Activated CD4-positive, CD25-positive, alpha-beta regulatory T cell (primary cell): Measurements from ENCODE around the gene HMGB3.
"Not testable (repeated sequence)": the region's sequence is repeated elsewhere in the genome, so short reads cannot be mapped to it uniquely, and the experiment has no call there.

ENCODE experiments used
- DNase-seq, 4 experiments: peaks; one replicate each; lab custom pipeline; 2025; lab: John Stamatoyannopoulos, UW

Gene HMGB3

DNA sequence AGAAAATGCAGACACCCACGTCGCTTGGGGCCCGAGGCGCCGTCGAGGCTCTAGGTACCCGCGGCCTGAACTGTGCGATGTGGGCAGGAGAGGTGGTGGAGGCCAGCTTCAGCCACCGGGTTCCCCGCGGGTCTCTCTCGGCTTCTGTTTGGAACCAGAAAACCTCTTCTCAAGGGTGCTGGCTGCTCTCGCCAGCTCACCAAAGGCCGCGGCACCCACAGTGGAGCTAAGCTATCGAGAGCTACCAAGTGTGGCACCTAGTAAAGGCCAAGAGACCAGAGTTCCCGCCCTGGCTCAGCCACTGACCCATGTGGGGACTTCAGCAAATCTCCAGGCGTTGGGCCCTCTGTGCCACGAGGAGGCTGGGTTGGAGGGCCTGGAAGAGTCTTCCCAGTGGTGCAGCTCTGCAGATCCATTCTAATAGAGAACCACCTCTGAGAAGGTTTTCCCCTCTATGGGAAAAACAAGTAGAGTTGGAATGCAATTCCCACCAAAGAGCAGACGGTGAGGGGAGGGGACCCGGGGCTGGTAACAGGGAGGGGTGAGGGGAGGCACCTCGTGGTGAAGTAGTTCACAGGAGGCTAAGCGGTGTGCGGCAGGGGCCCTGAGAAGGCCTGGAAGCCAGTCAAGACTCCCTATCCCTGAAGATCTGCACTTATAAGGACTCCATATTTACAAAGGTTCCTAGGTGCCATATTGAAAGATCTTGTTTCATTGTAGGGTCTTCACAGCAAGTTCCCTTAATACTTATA lies 5.5 kb upstream of the HMGB3 start:
- DNase-seq = no peak

DNA sequence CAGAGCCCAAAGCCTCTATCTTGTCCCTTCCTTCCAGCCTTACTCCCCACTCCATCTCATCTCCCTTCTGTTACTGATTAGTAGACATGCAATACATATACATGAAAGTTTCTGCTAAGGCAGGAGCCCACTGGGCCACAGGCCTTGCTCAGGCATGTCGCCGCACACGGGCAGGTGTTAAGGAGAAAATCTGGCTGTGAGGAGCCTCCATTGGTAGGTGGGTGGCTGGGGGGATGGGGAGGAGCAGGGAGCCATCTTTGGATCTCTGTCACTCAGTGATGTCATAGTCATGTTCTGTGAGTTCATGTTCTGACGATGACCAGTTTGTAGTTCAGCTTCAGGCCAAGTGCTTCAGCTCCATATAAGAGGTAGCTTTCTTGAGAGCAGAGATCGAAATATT lies 2.9 kb upstream of the HMGB3 start:
- no peak for DNase-seq

DNA sequence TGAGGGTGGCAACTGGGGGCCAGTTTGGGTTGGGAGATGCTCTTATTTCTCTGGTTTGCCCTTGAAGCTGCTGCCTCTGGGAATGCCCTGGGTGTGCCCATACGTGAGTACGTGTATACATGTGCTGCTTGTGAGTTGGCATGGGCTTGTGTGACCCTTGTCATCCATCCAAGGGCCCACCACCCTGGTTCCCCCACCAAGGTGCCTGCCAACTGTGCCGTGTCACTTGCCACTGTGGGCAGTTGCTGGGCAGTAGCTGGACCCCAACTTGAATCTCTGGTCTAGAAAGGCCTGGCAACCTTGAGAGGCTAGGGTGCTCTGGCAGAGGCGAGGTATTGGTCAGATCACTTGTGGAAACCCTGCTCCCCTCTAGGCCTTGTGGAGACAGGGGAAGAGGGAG lies 2.4 kb upstream of the HMGB3 start:
- DNase-seq = no peak

DNA sequence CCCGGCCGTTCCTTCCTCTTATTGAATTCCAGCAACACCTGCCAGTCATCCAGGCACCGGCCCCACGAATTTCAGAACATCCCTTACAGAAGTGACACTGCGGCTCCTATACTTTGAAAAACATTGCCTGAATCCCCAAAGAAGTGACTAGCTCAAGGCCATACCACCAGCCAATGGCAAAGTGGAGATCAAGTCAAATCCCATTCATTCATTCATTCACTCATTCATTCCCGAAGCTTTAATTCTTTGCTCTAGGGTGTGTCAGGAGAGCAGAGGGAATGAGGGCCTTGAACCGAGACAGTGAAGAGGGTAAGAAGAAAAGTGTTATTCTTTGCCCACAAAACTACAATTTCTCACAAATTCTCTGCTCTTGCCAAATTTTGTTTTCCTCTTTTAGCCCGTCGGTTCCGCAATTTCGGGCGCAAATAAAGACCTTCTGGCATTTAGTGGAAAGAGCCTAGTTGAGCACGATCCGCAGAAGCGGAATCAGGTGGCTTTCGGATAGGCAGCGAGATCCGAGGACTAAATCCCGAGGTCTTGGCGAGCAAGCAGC lies 824 bp upstream of the HMGB3 start:
- DNase-seq = no peak

DNA sequence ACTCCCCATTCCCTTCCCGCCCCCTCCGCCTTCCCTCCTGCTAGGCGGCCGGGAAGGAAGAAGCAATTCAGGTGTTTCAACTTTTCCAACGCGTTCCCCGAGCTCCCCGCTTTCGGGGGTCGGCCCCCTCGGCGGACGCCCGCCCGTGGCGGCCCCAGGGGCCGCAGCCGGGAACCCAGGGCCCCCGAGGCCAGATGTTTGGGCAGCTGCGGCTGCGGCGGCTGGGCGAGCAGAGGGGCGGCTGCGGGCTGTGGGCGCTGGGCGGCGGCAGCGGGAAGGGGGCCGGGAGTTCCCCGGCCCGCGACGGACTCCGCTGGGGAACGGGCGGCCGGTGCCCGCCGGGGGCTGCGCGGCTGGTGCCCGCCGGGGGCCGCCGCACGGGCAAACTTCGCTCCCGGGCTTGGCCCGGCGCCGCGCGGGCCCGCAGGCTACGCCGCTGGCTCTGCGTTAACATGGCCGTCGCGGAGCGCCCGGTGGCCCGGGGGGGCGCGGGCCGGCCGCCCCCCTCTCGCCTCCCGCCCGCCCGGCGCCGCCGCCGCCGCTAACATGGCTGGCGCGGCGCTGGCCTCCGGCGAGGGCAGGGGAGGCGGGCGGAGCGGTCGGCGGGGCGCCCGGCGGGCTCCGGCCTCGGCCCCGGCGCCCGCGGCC lies 510 bp downstream of the HMGB3 start:
- no peak for DNase-seq

DNA sequence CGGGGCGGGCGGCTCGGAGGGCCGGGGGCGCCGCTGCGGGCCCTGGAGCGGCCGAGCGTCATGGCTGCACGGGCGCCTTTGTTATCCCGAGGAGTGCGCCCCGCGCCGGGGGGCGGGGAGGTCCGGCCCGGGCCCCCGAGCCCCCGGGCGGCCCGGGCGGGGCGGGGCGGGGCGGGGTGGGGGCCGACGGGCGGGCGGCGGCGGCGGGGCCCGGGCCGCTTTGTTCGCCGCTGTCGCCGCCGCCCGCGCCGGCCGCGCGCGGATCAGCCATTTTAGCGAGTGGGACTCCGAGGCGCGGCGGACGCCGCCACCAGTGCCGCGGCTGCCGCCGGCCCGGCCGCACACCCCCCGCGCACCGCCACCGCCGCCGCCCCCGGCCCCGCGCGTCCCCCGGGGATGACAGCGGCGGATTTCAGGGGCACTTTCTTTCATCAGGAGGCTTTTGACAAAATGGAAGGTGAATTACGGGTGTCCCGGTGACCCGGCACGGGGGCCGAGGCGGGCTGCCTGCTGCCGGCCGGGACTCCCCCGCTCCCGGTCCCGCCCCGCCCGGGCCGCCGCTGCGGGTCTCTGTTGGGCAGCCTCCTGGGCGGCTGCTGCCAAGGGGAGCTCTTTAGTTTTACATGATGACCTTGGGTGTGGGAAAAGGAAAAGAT lies 1.2 kb downstream of the HMGB3 start:
- DNase-seq = no peak

DNA sequence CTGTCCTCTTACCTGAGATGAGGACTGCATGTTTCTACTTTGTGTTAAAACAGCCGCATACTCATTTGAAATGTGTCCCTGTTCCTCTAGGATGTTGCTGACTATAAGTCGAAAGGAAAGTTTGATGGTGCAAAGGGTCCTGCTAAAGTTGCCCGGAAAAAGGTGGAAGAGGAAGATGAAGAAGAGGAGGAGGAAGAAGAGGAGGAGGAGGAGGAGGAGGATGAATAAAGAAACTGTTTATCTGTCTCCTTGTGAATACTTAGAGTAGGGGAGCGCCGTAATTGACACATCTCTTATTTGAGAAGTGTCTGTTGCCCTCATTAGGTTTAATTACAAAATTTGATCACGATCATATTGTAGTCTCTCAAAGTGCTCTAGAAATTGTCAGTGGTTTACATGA lies 4.6 kb downstream of the HMGB3 start:
- not testable (repeated sequence) for DNase-seq

DNA sequence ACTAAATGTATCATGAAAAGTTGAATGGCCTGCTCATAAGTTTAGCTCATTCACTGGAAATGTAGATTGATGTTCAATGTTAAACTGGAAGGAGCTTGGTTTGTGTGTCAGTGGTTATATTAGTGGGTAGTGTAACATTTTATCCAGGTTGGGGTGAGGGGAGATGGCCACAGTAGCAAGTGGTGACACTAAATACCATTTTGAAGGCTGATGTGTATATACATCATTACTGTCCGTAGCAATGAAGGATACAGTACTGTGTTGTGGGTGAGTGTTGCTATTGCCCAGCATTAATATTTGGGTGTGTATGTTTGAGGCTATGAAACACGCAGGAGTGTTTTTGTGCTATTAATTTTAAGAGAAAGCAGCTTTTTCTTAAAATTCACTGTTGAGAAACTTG lies 6.3 kb downstream of the HMGB3 start:
- no peak for DNase-seq

DNA sequence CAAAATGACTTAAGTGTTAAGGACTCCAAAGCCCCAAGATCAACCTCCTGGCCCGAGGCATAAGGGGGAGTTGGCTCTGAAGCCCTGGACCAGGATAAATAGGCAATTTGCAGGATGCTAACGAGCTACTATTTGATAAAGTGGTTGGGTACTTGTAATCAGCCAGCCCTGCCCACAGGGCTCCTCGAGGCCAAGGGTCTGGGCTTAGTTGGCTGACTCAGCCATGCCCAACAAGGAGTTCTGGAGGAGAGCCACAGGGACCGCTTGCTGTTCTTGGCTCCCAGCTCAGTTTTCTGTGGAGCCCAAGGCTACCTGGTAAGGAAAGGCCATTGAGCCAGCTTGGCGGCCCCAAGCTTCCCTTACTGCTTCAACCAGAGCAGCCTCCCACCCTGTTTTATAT lies 7.8 kb downstream of the HMGB3 start:
- no peak for DNase-seq

DNA sequence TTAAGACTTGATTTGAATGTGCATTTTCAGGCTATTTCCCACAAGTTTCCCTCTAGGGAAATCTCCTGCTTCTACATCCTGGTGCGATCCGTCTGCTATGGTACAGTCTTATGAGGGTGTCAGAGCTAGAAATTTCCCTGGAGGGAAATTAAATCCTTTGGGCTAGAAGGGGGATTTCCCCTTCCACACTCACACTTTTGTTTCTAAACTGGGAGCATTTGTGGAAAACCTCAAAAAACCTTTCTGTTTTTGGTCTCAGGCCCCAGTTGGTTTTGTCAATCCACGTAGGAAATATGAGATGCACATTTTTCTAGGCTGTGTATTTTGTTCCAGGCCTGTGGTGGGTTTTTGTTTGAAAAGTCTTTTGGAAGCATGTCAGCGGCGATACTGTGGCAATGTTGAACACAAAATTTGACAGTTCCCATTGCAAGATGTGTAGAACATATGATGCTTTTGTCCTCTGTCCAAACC lies 17.8 kb downstream of the HMGB3 start:
- DNase-seq = no peak

DNA sequence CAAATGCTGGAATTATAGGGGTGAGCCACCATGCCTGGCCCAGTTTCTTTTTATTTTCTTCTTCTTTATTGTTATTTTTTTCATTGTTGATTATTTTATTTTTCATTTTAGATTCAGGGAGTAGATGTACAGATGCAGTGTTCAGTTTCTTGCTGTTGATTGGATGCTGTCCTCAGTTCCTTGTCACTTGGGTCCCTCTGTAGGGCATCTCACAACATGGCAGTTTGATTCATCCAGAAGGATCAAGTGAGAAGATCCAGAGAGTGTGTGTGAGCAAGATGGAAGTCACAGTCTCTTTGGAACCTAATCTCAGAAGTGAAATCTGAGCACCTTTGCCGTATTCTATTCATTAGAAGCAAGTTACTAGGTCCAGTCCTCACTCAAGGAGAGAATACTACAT lies 20.9 kb downstream of the HMGB3 start:
- DNase-seq = no peak

DNA sequence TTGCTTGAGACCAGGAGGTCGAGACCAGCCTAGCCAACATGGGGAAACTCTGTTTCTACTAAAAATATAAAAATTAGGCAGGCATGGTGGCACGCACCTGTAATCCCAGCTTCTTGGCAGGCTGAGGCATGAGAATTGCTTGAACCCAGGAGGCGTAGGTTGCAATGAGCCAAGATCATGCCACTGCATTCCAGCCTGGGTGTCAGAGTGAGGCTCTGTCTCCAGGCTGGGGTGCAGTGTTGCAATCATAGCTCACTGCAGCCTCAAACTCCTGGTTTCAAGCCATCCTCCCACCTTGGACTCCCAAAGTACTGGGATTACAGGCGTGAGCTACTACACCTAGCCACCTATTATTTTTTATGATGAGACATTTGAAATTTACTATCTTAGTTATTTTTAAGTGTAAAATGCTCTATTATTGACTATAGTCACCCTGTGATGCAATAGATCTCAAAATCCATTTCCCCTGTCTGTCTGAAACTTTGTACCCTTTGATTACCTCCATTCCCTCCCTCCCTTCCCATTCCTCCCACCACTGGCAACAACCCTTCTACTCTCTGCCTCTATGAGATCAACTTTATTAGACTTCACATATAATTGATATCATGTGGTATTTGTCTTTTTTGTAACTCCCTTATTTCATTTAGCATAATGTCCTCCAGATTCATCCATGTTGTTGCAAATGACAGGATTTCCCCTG lies 23.4 kb downstream of the HMGB3 start:
- no peak for DNase-seq

DNA sequence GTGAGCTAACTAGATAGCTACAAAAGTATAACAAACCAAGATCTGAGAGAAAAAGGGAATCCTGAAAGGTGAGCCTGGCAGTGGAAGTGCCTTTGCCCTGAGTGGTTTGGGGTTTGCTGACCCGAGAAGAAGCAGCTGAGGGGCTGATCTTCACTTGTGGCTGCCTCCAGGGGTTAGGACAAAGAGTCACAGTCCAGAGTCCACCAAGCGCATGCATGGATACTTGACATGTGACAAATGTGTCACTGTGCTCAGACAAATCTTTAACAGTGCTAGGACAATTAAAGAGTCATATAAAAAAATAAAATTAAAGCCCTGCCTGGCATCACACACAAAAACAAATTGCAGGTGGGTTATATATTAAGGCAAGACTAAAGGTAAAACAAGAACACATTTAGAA lies 26.4 kb downstream of the HMGB3 start:
- DNase-seq = no peak

DNA sequence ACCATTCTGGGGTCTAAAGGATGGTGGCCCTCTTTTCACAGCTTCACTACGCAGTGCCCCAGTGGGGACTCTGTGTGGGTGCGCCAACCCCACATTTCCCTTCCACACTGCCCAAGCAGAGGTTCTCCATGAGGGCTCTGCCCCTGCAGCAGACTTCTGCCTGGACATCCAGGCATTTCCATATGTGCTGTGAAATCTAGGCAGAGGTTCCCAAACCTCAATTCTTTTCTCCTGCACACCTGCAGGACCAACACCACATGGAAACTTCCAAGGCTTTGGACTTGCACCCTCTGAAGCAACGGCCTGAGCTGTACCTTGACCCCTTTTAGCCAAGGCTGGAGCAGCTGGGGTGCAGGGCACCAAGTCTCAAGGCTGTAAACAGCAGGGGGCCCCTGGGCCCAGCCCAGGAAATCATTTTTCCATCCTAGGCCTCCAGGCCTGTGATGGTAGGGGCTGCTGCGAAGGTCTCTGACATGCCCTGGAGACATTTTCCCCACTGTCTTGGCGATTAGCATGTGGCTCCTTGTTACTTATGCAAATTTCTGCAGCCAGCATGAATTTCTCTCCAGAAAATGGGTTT lies 30.1 kb downstream of the HMGB3 start:
- no peak for DNase-seq

DNA sequence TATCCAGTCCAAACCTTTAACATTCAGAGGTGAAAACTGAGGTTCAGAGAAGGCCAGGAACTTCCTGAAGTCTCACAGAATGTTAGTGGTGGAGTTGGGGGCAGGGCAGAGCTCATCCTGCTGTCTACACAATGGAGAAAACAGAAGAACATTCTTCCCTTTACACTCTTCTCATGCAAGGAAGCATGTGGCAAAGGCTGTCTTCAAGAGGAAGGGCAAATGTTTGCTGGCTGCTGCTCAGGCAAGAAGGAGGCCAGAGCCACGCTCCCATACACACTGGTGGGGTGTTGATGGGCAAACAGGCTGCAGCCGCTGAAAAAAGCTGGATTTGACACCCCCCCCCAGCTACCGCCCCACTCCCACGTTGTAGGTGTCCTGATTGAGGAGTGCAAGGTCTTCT lies 32.5 kb downstream of the HMGB3 start:
- no peak for DNase-seq

DNA sequence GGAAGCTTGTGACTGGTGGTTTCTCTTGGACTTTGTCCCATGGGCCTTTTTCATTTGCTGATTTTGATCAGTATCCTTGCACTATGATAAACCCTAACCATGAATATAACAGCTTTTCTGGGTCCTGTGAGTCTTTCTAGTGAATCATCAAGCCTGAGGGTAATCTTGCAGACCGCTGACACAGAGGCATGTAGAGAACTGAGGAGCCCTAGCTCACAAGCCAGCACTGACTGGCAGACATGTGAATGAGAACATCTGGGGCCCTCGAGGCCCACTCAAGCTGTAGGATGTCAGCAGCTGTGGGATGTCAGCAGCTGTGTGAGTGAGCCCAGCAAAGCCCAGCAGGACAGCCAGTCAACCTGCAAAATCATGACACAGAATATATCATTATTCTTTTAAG lies 36.7 kb downstream of the HMGB3 start:
- DNase-seq = no peak

DNA sequence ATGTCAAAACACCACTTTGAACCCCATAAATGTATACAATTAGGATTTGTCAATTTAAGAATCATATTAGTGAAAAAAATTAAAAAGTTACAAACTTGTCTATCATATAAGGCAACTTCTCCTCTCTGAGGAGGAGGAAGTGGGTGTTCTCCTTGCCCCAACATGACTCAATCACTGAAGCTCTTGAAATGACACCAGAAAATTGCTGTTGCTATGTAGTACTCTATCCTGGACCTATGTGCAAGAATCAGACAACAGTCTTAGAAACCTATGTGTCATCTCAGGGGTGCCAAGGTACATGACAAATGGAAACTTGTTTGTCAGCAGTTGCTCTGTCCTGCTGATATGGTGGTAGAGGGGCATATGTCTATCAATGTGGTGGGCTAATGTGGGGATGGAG lies 47.7 kb downstream of the HMGB3 start:
- no peak for DNase-seq

DNA sequence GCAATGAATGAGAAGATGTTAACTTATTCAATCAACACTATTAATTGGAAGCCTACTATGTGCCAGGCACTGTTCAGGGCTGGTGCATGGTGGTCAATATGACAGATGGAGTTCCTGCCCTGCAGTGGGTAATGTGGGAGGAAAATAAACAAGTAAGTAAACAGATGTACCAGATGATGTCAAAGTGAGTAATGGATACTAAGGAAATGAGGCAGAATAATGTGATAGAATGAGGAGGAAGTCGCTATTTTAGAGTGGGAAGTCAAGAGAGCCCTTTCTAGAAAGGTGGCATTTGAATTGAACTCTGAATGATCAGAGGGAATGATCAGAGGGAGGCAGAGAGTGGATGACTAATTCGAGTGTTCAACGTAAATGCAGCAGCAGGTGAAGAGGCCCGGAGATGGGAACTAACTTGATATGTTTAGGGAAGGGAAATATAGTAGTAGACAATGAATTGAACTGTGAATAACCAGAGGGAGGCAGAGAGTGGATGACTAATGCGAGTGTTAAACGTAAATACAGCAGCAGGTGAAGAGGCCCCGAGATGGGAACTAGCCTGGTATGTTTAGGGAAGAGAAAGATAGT lies 48.3 kb downstream of the HMGB3 start:
- DNase-seq = no peak

DNA sequence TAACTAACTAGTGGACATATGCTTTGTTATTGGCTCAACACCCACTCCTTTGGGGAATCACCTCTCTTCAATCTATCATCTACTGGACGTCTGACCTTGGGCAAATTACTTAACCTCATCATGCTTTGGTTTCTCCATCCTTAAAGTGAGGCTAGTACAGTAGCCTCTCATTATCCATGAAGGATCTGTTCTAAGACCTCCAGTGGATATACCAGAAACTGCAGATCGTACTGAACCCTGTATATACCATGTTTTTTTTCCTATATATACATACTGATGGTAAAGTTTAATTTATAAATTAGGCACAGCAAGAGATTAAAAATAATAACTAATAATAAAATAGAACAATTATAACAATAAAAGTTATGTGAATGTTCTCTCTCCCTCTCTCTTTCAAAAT lies 56.2 kb downstream of the HMGB3 start:
- no peak for DNase-seq
